Prostate gland (tissue), 2 donors: ENCODE data around the gene ASCL5.

ENCODE experiments used
- POLR2A ChIP-seq: fragments of 450-650 bp; IDR thresholded peaks from one replicate; pipeline ENCODE4 v1.6.1; 2016; ENCODE audit warnings: antibody characterized with exemption, mild to moderate bottlenecking
- POLR2AphosphoS5 ChIP-seq: sonication (generic); formaldehyde crosslinking; IDR thresholded peaks from one replicate; pipeline ENCODE4 v1.6.1; 2017; ENCODE audit warnings: antibody characterized with exemption
- TF ChIP-seq, protein P1 (sequence below), 4 experiments: fragments of 200-600 bp in 2 of 4; fragments of 450-650 bp in 2 of 4; sonication (generic) in 2 of 4; IDR thresholded peaks; 1 replicate in 3 of 4; 2 replicates in 1 of 4; pipeline ENCODE4 v1.5.1; 2016 to 2019; ENCODE audit warnings: antibody characterized with exemption in 4 of 4, mild to moderate bottlenecking in 2 of 4, moderate library complexity in 2 of 4

- TF ChIP-seq, protein P1, sequence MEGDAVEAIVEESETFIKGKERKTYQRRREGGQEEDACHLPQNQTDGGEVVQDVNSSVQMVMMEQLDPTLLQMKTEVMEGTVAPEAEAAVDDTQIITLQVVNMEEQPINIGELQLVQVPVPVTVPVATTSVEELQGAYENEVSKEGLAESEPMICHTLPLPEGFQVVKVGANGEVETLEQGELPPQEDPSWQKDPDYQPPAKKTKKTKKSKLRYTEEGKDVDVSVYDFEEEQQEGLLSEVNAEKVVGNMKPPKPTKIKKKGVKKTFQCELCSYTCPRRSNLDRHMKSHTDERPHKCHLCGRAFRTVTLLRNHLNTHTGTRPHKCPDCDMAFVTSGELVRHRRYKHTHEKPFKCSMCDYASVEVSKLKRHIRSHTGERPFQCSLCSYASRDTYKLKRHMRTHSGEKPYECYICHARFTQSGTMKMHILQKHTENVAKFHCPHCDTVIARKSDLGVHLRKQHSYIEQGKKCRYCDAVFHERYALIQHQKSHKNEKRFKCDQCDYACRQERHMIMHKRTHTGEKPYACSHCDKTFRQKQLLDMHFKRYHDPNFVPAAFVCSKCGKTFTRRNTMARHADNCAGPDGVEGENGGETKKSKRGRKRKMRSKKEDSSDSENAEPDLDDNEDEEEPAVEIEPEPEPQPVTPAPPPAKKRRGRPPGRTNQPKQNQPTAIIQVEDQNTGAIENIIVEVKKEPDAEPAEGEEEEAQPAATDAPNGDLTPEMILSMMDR (IDR thresholded peaks at IDR 0.05): no peak
- TF ChIP-seq POLR2AphosphoS5 (no peak), POLR2A (no peak)
Observed at GRCh38 chr1:201153474-201154388, 26.7 kb upstream of the ASCL5 start.
